ENCODE measurements around the gene FAM50B. TPM values are rescaled to one million over a fixed set of nuclear protein-coding genes. Genes with fewer than 3 reads are reported as not detected.
A peak's percentile ranks its signal among the peaks of the same experiment; 100 is the strongest.

The FAM50B gene
- total RNA-seq, 4 donors from 2014 or later = 5.6 to 11.7 (median 6.7) TPM

GRCh38 chr6:3878048-3878666 lies 29.0 kb downstream of the FAM50B start:
- ATAC-seq (ENCODE audit: low FRiP score) = no peak
- no peak for DNase-seq (ENCODE audit: low spot score)
- TF ChIP-seq CTCF (IDR thresholded peaks at IDR 0.05) = no peak

DNA sequence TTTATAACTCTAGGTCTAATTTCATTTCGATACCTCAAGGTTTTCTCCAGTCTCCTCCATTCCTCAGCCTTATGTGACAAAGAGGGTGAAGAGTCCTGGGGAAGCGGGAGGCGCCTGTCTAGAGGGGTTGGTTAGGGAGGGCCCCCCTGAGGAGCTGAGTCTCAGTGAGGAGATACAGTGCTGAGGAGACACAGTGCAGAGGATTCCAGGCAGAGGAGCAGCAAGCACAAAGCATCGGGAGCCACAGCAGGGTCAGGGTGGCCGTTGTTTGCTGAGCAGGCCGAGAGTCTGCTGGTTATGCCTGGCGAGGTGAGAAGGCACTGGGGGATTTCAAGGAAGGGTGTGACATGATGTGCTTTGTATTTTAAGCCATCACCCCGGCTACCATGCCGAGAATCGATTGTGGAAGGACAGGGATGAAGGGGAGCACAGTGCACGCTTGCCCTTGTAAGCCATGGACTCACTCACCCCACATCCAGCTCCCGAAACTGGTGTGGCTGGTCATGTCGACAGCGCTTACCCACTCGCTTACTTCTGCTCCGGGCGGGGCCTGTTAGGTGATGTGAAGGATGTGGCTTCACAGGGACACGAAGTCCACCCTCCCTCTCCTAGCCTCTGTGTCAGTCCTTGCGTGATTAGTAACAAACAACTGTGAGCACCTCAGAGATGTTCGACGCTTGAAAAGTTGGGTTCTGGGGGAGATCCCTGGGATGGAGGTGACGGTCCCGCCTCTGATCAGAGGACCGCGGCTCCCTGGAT lies 30.2 kb downstream of the FAM50B start:
- DNase-seq (ENCODE audit: low spot score) (no peak), ATAC-seq (ENCODE audit: low FRiP score) (no peak)
- no peak for TF ChIP-seq CTCF (IDR thresholded peaks at IDR 0.05)

DNA sequence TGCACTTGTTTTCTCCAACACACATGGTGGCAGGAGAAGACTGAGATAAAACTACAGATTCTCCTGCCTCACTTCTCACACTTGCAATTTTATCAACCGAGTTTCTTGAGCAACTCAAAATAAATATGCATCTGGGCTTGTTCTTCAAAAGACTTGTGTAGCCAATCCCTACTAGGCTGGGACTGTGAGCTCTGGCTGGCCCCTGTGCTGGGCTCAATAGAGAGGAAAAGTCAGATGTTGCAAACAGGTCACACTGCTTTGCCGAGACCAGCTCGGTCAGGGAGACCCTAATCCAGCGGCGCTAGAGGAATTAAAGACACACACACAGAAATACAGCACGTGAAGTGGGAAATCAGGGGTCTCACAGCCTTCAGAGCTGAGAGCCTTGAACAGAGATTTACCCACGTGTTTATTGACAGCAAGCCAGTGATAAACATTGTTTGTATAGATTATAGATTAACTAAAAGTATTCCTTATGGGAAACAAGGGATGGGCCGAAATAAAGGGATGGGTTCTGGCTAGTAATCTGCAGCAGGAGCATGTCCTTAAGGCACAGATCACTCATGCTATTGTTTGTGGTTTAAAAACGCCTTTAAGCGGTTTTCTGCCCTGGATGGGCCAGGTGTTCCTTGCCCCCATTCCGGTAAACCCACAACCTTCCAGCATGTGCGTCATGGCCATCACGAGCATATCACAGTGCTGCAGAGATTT lies 32.7 kb downstream of the FAM50B start:
- DNase-seq (ENCODE audit: low spot score) (no peak), ATAC-seq (ENCODE audit: low FRiP score) (no peak)
- TF ChIP-seq CTCF (IDR thresholded peaks at IDR 0.05) = no peak

GRCh38 chr6:3882431-3882830 lies 33.3 kb downstream of the FAM50B start:
- no peak for ATAC-seq (ENCODE audit: low FRiP score)
- TF ChIP-seq CTCF (IDR thresholded peaks at IDR 0.05) = no peak
- DNase-seq (ENCODE audit: low spot score) = no peak

DNA sequence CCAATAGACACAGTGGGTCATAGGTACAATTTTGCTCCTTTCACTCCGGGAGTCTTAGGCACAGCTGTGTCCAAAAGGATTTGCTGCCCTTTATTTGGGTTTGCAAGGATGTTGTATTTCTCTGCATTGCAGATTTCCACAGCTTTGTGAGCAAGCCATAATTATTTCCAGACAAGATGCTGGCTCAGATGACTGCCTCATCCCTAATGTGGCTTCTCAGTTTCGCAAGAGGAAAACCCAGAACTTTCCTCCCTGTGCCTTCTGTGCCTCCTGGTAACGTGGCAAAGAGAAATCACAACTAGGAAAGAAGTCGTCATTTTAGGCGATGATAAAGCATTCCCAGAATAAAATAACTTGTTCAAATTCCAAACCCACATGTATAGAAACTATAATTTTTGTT lies 33.7 kb downstream of the FAM50B start:
- no peak for TF ChIP-seq CTCF (IDR thresholded peaks at IDR 0.05)
- DNase-seq (ENCODE audit: low spot score) (no peak), ATAC-seq (ENCODE audit: low FRiP score) (peak; percentile 73)

- DNase-seq (ENCODE audit: low spot score) (no peak), ATAC-seq (ENCODE audit: low FRiP score) (no peak)
- no peak for TF ChIP-seq CTCF (IDR thresholded peaks at IDR 0.05)
These were observed 35.0 kb downstream of the FAM50B start for GRCh38 chr6:3884007-3884745.

Data from omental fat pad (tissue), 4 donors.